ENCODE data around the gene IL26.

- TF ChIP-seq POLR2A (IDR thresholded peaks at IDR 0.05; ENCODE audit: low read depth, low read length) (no peak), CTCF (conservative IDR thresholded peaks at IDR 0.05; ENCODE audit: low read depth, low read length) (no peak), SMC3 (IDR thresholded peaks at IDR 0.05; ENCODE audit: low read depth, low read length) (no peak), MAFK (IDR thresholded peaks at IDR 0.05; ENCODE audit: low read depth, low read length) (no peak), FOS (IDR thresholded peaks at IDR 0.05; ENCODE audit: low read depth, low read length) (no peak), NFE2L2 (IDR thresholded peaks at IDR 0.05; ENCODE audit: low read depth, low read length) (no peak), USF2 (IDR thresholded peaks at IDR 0.05; ENCODE audit: low read depth, low read length) (no peak), RCOR1 (IDR thresholded peaks at IDR 0.05; ENCODE audit: insufficient replicate concordance, low read length) (no peak), MAZ (IDR thresholded peaks at IDR 0.05; ENCODE audit: borderline replicate concordance, low read depth, low read length) (no peak), RAD21 (IDR thresholded peaks at IDR 0.05; ENCODE audit: low read length) (no peak), MXI1 (IDR thresholded peaks at IDR 0.05; ENCODE audit: borderline replicate concordance, low read depth, low read length) (no peak), CEBPB (IDR thresholded peaks at IDR 0.05; ENCODE audit: low read depth, low read length) (no peak), BHLHE40 (IDR thresholded peaks at IDR 0.05; ENCODE audit: low read depth, low read length) (no peak)
Measured at GRCh38 chr12:68233498-68233897, 7.9 kb upstream of the IL26 start.
